Measurements from ENCODE around the gene RBP3. TPM values are rescaled to one million over a fixed set of nuclear protein-coding genes. Genes with fewer than 3 reads are reported as not detected.

Gene RBP3
- total and polyA plus RNA-seq, 2 donors from 2014 or later = not detected

GRCh38 chr10:47368431-47369180, 20.4 kb downstream of the RBP3 start:
- Histone ChIP-seq H3K9me3 (ENCODE audit: control insufficient read depth in 2 of 3, insufficient read depth in 1 of 3, low read length in 3 of 3) (no peaks in the 10 kb centered on the region), H3K27ac (ENCODE audit: low read depth in 2 of 2, low read length in 2 of 2) (no peak overlapping the region), H3K9ac (ENCODE audit: low read length in 3 of 3) (no peak overlapping the region), H3K36me3 (ENCODE audit: control insufficient read depth in 2 of 3, insufficient read depth in 3 of 3, low read length in 3 of 3) (no peaks in the 10 kb centered on the region), H3K27me3 (ENCODE audit: control insufficient read depth, insufficient read depth, low read length) (no peaks in the 10 kb centered on the region), H3K4me3 (ENCODE audit: low read length in 3 of 3) (no peak overlapping the region), H3K4me1 (ENCODE audit: control insufficient read depth in 2 of 3, insufficient read depth in 2 of 3, low read depth in 1 of 3, low read length in 3 of 3) (peaks cover 0 to 8% (median 5%) of the 10 kb centered on the region in 3 donors)
- no peak for TF ChIP-seq CTCF (IDR thresholded peaks at IDR 0.05; ENCODE audit: borderline replicate concordance, extremely low read depth, insufficient read depth)
- DNase-seq = peak in 2 of 5 donors; percentile 42 to 66
- intact Hi-C loops (cut with DNase I) = no loop called here
- no peak for FAIRE-seq

GRCh38 chr10:47369251-47369894, 21.2 kb downstream of the RBP3 start:
- peak in 2 of 5 donors; percentile 26 to 41 for DNase-seq
- Histone ChIP-seq H3K4me3 (ENCODE audit: low read length in 3 of 3) (no peak overlapping the region), H3K9ac (ENCODE audit: low read length in 3 of 3) (no peak overlapping the region), H3K36me3 (ENCODE audit: control insufficient read depth in 2 of 3, insufficient read depth in 3 of 3, low read length in 3 of 3) (no peaks in the 10 kb centered on the region), H3K27ac (ENCODE audit: low read depth in 2 of 2, low read length in 2 of 2) (no peak overlapping the region), H3K27me3 (ENCODE audit: control insufficient read depth, insufficient read depth, low read length) (no peaks in the 10 kb centered on the region), H3K4me1 (ENCODE audit: control insufficient read depth in 2 of 3, insufficient read depth in 2 of 3, low read depth in 1 of 3, low read length in 3 of 3) (peaks cover 0 to 5% (median under 1%) of the 10 kb centered on the region in 3 donors), H3K9me3 (ENCODE audit: control insufficient read depth in 2 of 3, insufficient read depth in 1 of 3, low read length in 3 of 3) (no peaks in the 10 kb centered on the region)
- intact Hi-C loops (cut with DNase I) = no loop called here
- no peak for FAIRE-seq
- no peak for TF ChIP-seq CTCF (IDR thresholded peaks at IDR 0.05; ENCODE audit: borderline replicate concordance, extremely low read depth, insufficient read depth)

GRCh38 chr10:47370015-47370767, 22.0 kb downstream of the RBP3 start:
- DNase-seq (peak in 3 of 5 donors; percentile 8 to 33 (median 24)), FAIRE-seq (no peak)
- no peaks in the 10 kb centered on the region for H3K9me3 ChIP-seq (ENCODE audit: control insufficient read depth in 2 of 3, insufficient read depth in 1 of 3, low read length in 3 of 3)
- intact Hi-C loops (cut with DNase I) = no loop called here
- peaks cover 0 to 7% (median 0%) of the 10 kb centered on the region in 3 donors for H3K4me1 ChIP-seq (ENCODE audit: control insufficient read depth in 2 of 3, insufficient read depth in 2 of 3, low read depth in 1 of 3, low read length in 3 of 3)
- TF ChIP-seq CTCF (IDR thresholded peaks at IDR 0.05; ENCODE audit: borderline replicate concordance, extremely low read depth, insufficient read depth) = no peak
- H3K27me3 ChIP-seq (ENCODE audit: control insufficient read depth, insufficient read depth, low read length) = no peaks in the 10 kb centered on the region
- H3K9ac ChIP-seq (ENCODE audit: low read length in 3 of 3) = no peak overlapping the region
- H3K36me3 ChIP-seq (ENCODE audit: control insufficient read depth in 2 of 3, insufficient read depth in 3 of 3, low read length in 3 of 3) = no peaks in the 10 kb centered on the region
- no peak overlapping the region for H3K4me3 ChIP-seq (ENCODE audit: low read length in 3 of 3)
- no peak overlapping the region for H3K27ac ChIP-seq (ENCODE audit: low read depth in 2 of 2, low read length in 2 of 2)

All from kidney (tissue), 14 donors.